D341Med (cell line): ENCODE results near the gene TMEM54.
"Not testable (repeated sequence)": the region's sequence is repeated elsewhere in the genome, so short reads cannot be mapped to it uniquely, and the experiment has no call there.

ENCODE experiments used
- DNase-seq: peaks from one replicate; pipeline ENCODE4 v3.0.0; 2012; ENCODE audit warnings: low spot score

Gene TMEM54

GRCh38 chr1:32919811-32920733 is 18.9 kb upstream of the TMEM54 start:
- no peak for DNase-seq

GRCh38 chr1:32918179-32918578 is 17.0 kb upstream of the TMEM54 start:
- no peak for DNase-seq

DNA sequence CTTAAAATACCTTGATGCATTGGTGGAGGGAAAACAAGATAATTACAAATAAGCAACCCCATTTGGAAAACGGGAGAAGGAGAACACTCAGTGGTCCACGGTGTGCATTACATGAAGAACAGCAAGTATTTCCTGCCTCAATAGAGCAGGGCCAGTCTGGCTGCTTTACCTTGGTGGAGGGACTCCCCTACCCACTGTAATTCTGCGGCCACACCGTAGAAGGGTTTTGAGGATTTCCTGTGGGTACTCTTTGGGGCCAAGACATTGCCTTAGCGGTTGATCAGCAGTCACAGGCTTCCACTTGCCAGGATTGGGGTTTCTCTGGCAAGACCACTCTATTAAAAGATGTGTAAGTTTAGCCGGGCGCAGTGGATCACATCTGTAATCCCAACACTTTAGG is 16.3 kb upstream of the TMEM54 start:
- DNase-seq, result no peak

DNA sequence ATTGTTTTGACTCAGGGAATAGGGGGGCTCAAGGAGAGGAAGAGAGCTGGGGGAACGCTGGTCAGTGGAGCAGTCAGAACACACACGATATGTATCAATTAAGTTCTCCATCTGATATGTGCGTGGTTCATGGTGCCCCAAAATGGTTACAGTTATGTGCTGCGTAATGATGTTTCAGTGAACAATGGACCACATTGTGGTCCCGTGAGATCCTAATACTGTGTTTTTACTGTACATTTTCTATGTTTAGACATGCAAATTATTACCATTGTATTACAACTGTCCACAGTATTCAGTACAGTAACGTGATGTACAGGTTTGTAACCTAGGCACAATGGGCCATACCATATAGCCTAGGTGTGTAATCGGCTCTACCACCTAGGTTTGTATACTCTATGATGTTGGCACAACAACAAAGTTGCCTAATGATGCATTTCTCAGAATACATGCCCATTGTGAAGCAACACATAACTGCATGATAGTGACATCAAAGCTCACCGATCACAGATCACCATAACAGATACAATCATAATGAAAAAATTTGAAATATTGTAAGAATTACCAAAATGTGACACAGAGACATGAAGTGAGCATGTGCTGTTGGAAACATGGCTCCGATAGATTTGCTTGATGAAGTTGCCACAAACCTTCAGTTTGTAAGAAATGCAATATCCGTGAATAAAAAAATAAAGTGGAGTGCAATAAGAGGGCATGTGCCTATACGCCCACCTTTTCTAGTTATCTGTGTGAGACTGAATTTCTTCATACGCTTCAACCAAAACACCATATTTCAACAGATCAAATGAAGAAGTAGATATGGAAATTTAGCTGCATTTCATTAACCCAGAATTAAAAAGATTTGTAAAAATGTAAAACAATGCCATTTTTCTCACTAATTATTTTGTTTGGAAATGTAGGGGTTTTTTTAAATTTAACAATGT is 14.8 kb upstream of the TMEM54 start:
- DNase-seq, result no peak

DNA sequence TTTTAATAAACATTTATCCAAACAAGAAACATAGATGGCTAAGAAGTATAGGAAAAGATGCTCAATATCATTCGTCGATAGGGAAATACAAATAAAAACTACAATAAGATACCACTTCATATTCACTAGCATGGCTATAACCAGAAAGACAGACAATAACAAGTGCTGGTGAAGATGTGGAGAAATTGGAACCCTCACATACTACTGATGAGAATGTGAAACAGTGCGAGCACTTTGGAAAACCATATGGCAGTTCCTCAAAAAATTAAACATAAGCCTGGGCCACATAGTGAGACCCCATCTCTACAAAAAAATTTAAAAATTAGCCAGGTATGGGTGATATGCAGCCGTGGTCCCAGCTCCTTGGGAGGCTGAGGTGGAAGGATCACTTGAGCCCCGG is 9.1 kb upstream of the TMEM54 start:
- no peak for DNase-seq

GRCh38 chr1:32907435-32907834 is 6.2 kb upstream of the TMEM54 start:
- no peak for DNase-seq

- DNase-seq, result no peak
Measured at GRCh38 chr1:32906654-32907053, 5.5 kb upstream of the TMEM54 start.

DNA sequence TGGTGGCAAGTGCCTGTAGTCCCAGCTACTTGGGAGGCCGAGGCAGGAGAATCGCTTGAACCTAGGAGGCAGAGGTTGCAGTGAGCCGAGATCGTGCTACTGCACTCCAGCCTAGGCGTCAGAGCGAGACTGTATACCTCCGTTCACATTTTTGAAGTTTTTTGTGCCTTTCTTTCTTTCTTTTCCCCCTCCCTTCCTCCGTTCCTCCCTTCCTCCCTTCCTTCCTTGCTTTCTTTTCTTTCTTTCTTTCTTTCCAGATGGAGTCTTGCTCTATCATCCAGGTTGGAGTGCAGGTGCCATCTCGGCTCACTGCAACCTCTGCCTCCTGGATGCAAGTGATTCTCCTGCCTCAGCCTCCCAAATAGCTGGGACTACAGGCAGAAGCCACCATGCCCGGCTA is 4.4 kb upstream of the TMEM54 start:
- DNase-seq, result not testable (repeated sequence)

DNA sequence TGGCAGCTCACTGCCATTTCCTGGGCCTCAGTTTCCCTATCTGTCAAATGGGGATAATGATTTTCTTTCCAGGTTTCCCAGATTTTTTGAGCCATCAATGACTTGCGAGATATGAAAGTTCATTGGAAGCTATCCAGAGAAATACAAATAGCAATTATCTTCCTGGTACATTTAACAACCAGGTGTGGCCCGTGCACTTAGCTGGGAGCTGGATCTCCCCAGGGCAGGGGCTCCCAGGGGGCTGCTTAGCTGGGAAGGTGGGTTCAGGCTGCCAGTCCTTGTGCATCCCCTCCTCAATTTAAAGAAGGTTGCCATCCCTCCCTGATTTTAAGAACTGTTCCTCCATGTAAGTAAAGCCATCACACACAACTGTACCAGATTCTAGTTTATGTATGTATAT is 3.6 kb upstream of the TMEM54 start:
- DNase-seq, result no peak

DNA sequence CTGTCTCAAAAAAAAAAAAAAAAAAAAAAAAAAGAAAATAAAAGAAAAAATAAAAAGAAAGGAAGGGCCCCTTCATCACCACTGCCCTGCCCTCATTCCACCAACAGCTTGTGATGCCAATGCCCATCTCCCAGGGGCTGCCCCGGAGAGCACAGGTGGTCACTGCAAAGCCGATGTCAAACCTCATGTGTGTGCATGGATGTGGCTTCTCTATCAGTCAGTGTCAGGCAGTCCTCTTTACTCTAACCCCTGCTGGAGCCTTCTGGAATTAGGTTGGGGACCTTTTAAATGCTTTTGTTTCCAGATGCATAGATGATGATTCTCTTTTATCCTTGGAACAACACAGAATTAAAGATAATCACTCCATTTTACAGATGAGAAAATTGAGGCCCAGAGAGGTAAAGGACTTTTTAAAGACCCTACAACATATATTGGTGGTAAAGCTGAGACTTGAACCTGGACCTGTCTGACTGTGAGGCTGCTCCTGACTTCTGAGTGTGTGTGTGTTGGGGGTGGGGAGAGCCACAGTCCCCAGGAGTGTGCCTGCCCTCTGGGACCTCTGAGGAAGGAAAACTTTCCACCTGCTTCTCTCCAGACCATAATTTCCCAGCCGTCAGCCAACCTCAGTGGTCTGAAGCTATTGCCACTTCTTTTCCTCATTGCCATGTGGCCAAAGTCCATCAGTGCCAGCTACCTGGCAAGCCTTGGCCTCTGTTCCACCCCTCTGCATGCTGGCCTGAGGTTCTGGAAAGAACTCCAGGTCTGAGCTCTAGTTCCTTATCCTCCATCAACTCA is 3.0 kb upstream of the TMEM54 start:
- DNase-seq, result no peak

DNA sequence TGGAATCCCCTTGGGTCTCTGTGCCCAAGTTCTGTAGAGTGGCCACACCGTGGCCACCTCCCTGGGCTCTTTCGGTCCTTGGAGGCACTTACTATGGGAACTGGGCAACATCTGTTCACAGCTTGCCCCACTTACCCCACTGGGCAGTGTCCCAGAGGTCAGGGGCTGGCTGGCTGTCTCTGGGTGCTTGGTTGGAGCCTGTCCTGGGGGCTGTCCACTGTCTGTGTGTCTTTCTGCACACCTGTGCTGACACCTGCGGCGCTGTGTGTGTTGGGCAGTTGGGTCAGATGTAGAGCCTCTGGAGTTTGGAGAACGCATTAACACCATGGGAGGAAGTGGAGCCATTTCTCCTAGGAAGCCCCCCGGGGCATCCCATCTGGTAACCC is 1.3 kb upstream of the TMEM54 start:
- DNase-seq, result no peak

- DNase-seq, result no peak
Measured at GRCh38 chr1:32901823-32902534, 790 bp upstream of the TMEM54 start.

DNA sequence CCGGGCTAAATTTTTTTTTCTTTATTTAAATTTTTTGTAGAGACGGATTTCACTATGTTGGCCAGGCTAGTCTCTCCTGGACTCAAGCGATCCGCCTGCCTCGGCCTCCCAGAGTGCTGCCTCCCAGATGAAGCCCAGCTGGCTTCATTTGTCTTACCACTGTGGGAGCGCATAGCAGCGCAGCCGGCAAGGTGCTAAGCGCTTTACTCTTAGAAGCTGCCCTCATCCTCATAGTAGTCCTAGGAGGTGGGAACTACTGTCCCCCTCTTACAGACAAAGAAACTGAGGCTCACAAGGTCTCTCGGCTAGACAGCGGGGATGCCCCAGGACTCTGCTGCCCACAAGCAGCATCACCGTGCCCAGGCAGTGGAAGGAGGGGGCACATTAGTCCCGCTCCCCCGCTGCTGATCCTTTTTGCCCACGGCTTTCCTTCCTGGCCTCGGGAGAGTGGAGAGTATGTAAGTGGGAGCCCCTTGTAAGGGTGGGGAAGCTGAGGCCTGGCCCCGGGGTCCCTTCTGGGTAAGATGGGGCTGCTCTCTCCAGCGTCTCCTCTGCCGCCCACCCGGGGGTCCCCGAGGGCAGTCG is 726 bp downstream of the TMEM54 start:
- no peak for DNase-seq

- DNase-seq, result no peak
Measured at GRCh38 chr1:32899586-32900296, 1.4 kb downstream of the TMEM54 start.

GRCh38 chr1:32898958-32899357 is 2.2 kb downstream of the TMEM54 start:
- DNase-seq, result no peak

DNA sequence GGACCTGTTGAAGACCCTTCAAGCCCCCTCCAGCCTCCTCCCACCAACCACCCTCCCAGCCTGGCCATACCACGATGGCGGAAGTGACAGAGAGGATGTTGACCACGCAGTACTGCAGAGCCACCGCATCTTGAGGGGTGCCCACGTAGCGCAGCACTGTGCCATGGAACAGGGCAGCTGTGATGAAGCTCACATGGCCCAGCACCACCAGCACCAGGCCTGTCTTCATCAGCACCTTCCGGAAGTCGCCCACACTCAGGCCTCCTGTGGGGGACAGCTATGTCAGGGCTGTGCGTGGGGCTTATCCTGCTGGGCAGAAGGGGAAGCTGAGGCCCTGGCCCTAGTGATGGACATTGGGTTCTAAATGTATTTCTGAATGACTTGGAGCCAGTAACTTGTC is 3.1 kb downstream of the TMEM54 start:
- DNase-seq, result no peak

GRCh38 chr1:32897082-32898049 is 3.8 kb downstream of the TMEM54 start:
- DNase-seq, result no peak

DNA sequence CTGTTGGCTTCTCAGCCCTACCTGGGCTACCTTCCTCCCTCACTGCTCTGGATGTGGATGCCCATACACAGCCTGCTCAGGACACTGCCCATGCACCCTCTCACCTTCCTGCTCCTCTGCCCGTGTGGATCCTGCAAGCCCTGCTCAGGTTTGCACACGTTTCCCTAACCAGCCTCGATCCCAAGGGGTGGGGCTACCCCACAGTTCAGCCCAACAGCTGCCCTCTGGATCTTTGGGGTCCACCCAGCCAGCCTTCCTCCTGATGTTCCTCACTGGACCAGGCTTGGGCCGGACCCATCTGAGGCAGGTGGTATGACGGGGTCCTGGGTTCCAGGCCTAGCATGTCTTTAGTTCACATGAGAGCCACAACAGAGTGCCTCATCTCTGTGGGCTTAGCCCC is 4.7 kb downstream of the TMEM54 start:
- no peak for DNase-seq
